Activated CD4-positive, alpha-beta T cell treated with anti-CD3 and anti-CD28 coated beads, Interleukin-2, amount 10 ng/mL, durations not matched to agents 24 days and 14 days (primary cell): ENCODE results near the gene ARHGAP25. TPM values are rescaled to one million over a fixed set of nuclear protein-coding genes. Genes with fewer than 3 reads are reported as not detected.

Source experiments
- DNase-seq: peaks from one replicate; pipeline ENCODE4 v3.0.0; 2022
- H3K27ac Mint-ChIP-seq: one replicate; pipeline ENCODE4 v1.8.0; 2022; ENCODE audit warnings: mild to moderate bottlenecking, mixed read lengths
- H3K27me3 Mint-ChIP-seq: one replicate; pipeline ENCODE4 v1.8.0; 2022; ENCODE audit warnings: mixed read lengths
- H3K36me3 Mint-ChIP-seq: one replicate; pipeline ENCODE4 v1.8.0; 2022; ENCODE audit warnings: low read depth, mild to moderate bottlenecking, mixed read lengths
- H3K4me1 Mint-ChIP-seq: one replicate; pipeline ENCODE4 v1.8.0; 2021; ENCODE audit warnings: mixed read lengths
- H3K4me3 Mint-ChIP-seq: one replicate; pipeline ENCODE4 v1.8.0; 2022; ENCODE audit warnings: mild to moderate bottlenecking, moderate library complexity, mixed read lengths
- H3K9me3 Mint-ChIP-seq: one replicate; pipeline ENCODE4 v1.8.0; 2021; ENCODE audit warnings: mixed read lengths
- intact Hi-C: fragments of 100-400 bp; cut with micrococcal nuclease; formaldehyde crosslinking; loops from one replicate; pipeline ENCODE4 v1.15.1; 2023
- total RNA-seq: library from RNA; stranded (reverse); gene quantifications from 2 replicates; pipeline ENCODE4 v1.2.3, GENCODE V29; 2022

ARHGAP25 gene
- total RNA-seq, 1 donor from 2014 or later: 37.8 TPM

GRCh38 chr2:68753318-68753717 lies 18.7 kb downstream of the ARHGAP25 start:
- DNase-seq: peak; percentile 69
- Mint-ChIP-seq H3K9me3 (peaks cover 10% of the 10 kb centered on the region), H3K27me3 (no peaks in the 10 kb centered on the region), H3K4me3 (peak overlapping the region; percentile 60), H3K4me1 (peaks cover 63% of the 10 kb centered on the region), H3K36me3 (peaks cover 45% of the 10 kb centered on the region), H3K27ac (peak overlapping the region; percentile 59)
- intact Hi-C loops: loop anchor here (1.0 kb wide), 1 partner anchor 8 kb away; no protein-coding TSS in a partner anchor

DNA sequence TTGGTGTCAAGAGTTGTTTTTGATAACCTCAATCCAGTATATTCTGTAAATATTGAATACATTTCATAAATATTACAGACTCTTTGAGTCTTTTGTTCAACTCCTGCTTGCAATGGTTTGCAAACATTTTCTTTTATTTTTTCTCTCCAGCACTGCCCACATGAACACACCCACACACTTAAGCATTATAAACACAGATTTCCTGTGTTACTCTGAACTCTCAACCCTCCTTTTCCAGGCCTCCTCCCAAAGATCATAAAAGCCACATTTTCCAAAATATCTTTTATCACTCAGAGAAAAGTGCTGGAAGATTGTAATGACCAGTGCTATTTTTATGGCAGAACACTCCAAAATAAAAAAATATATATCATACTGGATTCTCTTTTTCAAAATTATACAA lies 20.5 kb downstream of the ARHGAP25 start:
- peak overlapping the region; percentile 67 for H3K4me3 Mint-ChIP-seq
- peaks cover 66% of the 10 kb centered on the region for H3K4me1 Mint-ChIP-seq
- H3K27me3 Mint-ChIP-seq: no peaks in the 10 kb centered on the region
- intact Hi-C loops: no loop called here
- H3K27ac Mint-ChIP-seq: peak overlapping the region; percentile 76
- H3K9me3 Mint-ChIP-seq: peaks cover 10% of the 10 kb centered on the region
- peak; percentile 52 for DNase-seq
- H3K36me3 Mint-ChIP-seq: peaks cover 54% of the 10 kb centered on the region

DNA sequence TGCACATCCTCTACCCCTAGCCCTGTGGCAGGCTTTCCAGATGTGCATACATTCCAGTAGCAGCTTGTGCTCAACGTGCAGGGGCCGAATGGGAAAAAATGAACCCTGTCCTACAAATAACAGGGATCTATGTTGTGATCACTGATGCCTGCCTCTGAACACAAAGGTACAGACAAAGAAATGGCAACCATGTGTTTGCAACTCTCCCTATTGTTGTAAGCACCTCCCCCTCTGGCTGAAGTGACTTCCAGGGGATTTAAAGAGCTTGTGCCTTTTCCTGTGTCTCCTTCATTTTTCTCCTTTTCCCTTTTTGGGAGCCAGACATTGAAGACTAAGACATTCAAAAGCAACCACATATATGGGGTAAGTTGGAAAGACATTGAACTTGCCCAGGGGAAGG lies 21.6 kb downstream of the ARHGAP25 start:
- intact Hi-C loops: no loop called here
- peak; percentile 46 for DNase-seq
- Mint-ChIP-seq H3K9me3 (peaks cover 10% of the 10 kb centered on the region), H3K27ac (no peak overlapping the region), H3K4me3 (no peak overlapping the region), H3K36me3 (peaks cover 55% of the 10 kb centered on the region), H3K27me3 (no peaks in the 10 kb centered on the region), H3K4me1 (peaks cover 63% of the 10 kb centered on the region)

GRCh38 chr2:68757081-68757480 lies 22.5 kb downstream of the ARHGAP25 start:
- Mint-ChIP-seq H3K36me3 (peaks cover 55% of the 10 kb centered on the region), H3K27me3 (no peaks in the 10 kb centered on the region), H3K4me1 (peaks cover 63% of the 10 kb centered on the region), H3K27ac (no peak overlapping the region), H3K4me3 (no peak overlapping the region), H3K9me3 (peaks cover 10% of the 10 kb centered on the region)
- intact Hi-C loops: no loop called here
- peak; percentile 0 for DNase-seq

- intact Hi-C loops: loop anchor here (1.0 to 10.0 kb wide), 4 partner anchors 8 to 1323 kb away; partner anchors contain the start of gene PCBP1
- Mint-ChIP-seq H3K27me3 (no peaks in the 10 kb centered on the region), H3K4me3 (peak overlapping the region; percentile 70), H3K9me3 (peaks cover 1% of the 10 kb centered on the region), H3K36me3 (peaks cover 25% of the 10 kb centered on the region), H3K27ac (peak overlapping the region; percentile 89), H3K4me1 (peaks cover 69% of the 10 kb centered on the region)
- DNase-seq: peak; percentile 36
Measured at GRCh38 chr2:68762100-68762499, 27.5 kb downstream of the ARHGAP25 start.

GRCh38 chr2:68762665-68763064 lies 28.1 kb downstream of the ARHGAP25 start:
- H3K27ac Mint-ChIP-seq: peak overlapping the region; percentile 89
- peaks cover 22% of the 10 kb centered on the region for H3K36me3 Mint-ChIP-seq
- H3K27me3 Mint-ChIP-seq: no peaks in the 10 kb centered on the region
- H3K9me3 Mint-ChIP-seq: no peaks in the 10 kb centered on the region
- DNase-seq: peak; percentile 78
- intact Hi-C loops: loop anchor here (1.0 to 10.0 kb wide), 4 partner anchors 8 to 1322 kb away; partner anchors contain the start of gene PCBP1
- H3K4me3 Mint-ChIP-seq: peak overlapping the region; percentile 70
- peaks cover 74% of the 10 kb centered on the region for H3K4me1 Mint-ChIP-seq

- no peaks in the 10 kb centered on the region for H3K9me3 Mint-ChIP-seq
- intact Hi-C loops: loop anchor here (1.0 to 10.0 kb wide), 2 partner anchors 23 to 1321 kb away; partner anchors contain the start of gene PCBP1
- H3K36me3 Mint-ChIP-seq: peaks cover 10% of the 10 kb centered on the region
- no peaks in the 10 kb centered on the region for H3K27me3 Mint-ChIP-seq
- peak; percentile 54 for DNase-seq
- H3K4me1 Mint-ChIP-seq: peaks cover 79% of the 10 kb centered on the region
- H3K27ac Mint-ChIP-seq: peak overlapping the region; percentile 90
- H3K4me3 Mint-ChIP-seq: peak overlapping the region; percentile 79
Measured at GRCh38 chr2:68764041-68764805, 29.6 kb downstream of the ARHGAP25 start.

DNA sequence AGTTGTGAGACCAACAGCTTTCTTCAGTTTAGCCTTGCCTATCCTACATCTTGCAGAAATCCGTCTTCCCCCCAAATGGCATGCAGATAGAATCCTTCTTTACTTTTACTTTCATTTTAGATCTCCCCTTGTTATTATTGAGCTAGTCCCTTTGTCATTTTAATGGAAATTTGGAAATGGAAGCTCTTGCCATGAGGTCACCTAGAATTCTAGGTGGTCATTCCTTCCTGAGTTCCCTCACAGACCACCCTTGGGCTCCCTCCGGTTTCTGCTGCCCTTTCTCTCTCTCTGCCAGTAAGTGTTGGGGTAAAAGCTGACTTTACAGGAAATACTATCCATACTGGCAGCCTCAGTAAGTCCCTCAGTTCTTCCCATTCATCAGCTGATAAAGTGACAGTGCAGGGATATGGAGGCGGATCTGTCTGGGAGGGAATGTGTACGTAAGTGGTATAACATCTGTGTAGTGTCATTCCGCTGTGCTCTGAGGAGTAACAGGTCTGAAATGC lies 30.2 kb downstream of the ARHGAP25 start:
- H3K27ac Mint-ChIP-seq: peak overlapping the region; percentile 90
- intact Hi-C loops: loop anchor here (1.0 to 10.0 kb wide), 3 partner anchors 24 to 1320 kb away; partner anchors contain the start of genes PCBP1 and PPP3R1
- H3K4me1 Mint-ChIP-seq: peaks cover 81% of the 10 kb centered on the region
- H3K27me3 Mint-ChIP-seq: no peaks in the 10 kb centered on the region
- H3K9me3 Mint-ChIP-seq: no peaks in the 10 kb centered on the region
- peak overlapping the region; percentile 79 for H3K4me3 Mint-ChIP-seq
- H3K36me3 Mint-ChIP-seq: peaks cover 6% of the 10 kb centered on the region
- DNase-seq: peak; percentile 73

- no peak for DNase-seq
- Mint-ChIP-seq H3K36me3 (peaks cover 3% of the 10 kb centered on the region), H3K27me3 (no peaks in the 10 kb centered on the region), H3K4me1 (peaks cover 87% of the 10 kb centered on the region), H3K27ac (peak overlapping the region; percentile 95), H3K4me3 (peak overlapping the region; percentile 76), H3K9me3 (no peaks in the 10 kb centered on the region)
- intact Hi-C loops: loop anchor here (1.0 to 10.0 kb wide), 9 partner anchors 8 to 1319 kb away; partner anchors contain the start of genes APLF, ARHGAP25, FBXO48 and PCBP1
Measured at GRCh38 chr2:68765739-68766375, 31.2 kb downstream of the ARHGAP25 start.

- H3K9me3 Mint-ChIP-seq: no peaks in the 10 kb centered on the region
- H3K27me3 Mint-ChIP-seq: no peaks in the 10 kb centered on the region
- H3K4me1 Mint-ChIP-seq: peaks cover 86% of the 10 kb centered on the region
- peaks cover 3% of the 10 kb centered on the region for H3K36me3 Mint-ChIP-seq
- H3K27ac Mint-ChIP-seq: peak overlapping the region; percentile 95
- DNase-seq: peak; percentile 92
- intact Hi-C loops: loop anchor here (1.0 to 10.0 kb wide), 9 partner anchors 8 to 1318 kb away; partner anchors contain the start of genes APLF, ARHGAP25, FBXO48 and PCBP1
- peak overlapping the region; percentile 76 for H3K4me3 Mint-ChIP-seq
Measured at GRCh38 chr2:68766376-68766845, 31.8 kb downstream of the ARHGAP25 start.

DNA sequence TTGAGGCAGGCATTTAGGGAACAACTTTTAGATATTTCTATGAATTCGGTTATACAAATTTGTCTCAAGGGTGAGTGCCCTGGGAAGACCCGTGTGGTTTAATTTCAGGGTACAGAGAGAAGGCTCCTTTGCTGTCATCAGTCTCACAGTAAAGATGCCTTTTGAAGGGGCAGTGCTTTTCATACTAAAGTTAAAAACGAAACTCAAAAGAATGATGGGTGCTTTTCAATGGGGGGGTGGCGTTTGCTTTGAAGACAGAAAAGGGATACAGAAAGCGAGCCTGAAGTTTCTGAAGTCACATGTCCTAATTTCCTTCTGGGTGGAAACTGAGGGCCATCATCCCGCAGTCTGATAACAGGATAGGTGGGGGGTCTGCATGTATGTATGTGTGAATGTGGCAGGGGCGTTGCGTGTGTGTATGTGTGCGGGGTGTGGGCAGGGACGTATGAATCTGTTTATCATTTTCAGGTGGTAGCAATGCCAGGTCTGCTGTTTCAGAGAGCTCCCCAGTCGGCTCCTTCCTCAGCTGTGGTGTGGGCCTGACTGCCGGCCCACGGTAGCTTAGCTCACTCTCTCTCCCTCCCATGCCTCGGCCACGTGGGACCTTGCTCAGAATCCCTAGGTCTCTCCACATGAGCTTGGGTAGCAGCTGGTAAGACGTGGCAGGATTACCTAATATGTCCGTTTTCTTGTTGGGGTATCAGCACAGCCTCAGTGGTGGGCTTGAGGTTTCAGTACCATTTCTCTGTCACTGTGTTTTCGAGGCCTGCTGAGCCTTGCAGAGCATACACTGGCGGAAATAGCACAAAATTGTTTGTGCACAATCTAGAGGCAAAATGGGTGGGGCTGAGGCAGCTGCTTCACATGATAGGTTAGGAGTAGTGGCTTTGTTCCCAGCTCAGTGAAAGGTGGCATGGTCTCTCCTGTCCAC lies 32.7 kb downstream of the ARHGAP25 start:
- Mint-ChIP-seq H3K27me3 (no peaks in the 10 kb centered on the region), H3K4me1 (peaks cover 87% of the 10 kb centered on the region), H3K36me3 (peaks cover 6% of the 10 kb centered on the region), H3K27ac (peak overlapping the region; percentile 95), H3K4me3 (peak overlapping the region; percentile 76), H3K9me3 (no peaks in the 10 kb centered on the region)
- peak; percentile 86 for DNase-seq
- intact Hi-C loops: loop anchor here (2.0 to 10.0 kb wide), 6 partner anchors 40 to 1318 kb away; partner anchors contain the start of genes APLF, FBXO48, PCBP1 and PPP3R1

DNA sequence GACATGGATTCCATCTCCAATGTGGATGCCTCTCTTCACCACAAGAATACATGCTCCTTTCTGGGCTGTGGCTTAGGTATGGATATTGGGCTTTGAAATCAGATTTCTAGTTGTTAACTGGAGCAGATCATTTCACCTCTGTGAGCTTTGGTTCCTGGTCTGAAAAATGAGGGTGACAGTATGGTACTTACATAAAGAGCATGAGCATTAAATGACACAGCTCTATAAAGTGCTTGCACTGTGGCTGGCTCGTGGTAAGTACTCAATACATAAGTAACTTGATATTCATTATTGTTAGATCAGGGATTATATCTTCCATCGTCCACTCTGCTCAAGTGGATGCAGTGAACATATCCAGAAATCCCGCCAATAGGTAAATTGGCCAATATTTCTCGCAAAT lies 33.4 kb downstream of the ARHGAP25 start:
- intact Hi-C loops: loop anchor here (2.0 to 10.0 kb wide), 6 partner anchors 41 to 1317 kb away; partner anchors contain the start of genes APLF, FBXO48, PCBP1 and PPP3R1

More for the DNA sequence above, 33.4 kb downstream of the ARHGAP25 start:
- Mint-ChIP-seq H3K4me3 (peak overlapping the region; percentile 76), H3K4me1 (peaks cover 88% of the 10 kb centered on the region), H3K27ac (peak overlapping the region; percentile 95), H3K27me3 (no peaks in the 10 kb centered on the region), H3K9me3 (no peaks in the 10 kb centered on the region), H3K36me3 (peaks cover 8% of the 10 kb centered on the region)
- no peak for DNase-seq
